HEK293 (cell line): ENCODE data around the gene SMARCA2.

ENCODE experiments used
- CTCF ChIA-PET: fragments of 350-600 bp; formaldehyde crosslinking; extraction: SDS; loops from one replicate; lab custom pipeline; 2021; ENCODE audit warnings: antibody characterized with exemption; lab: Yijun Ruan, JAX
- POLR2A ChIA-PET: fragments of 300-600 bp; formaldehyde crosslinking; extraction: SDS; loops from one replicate; lab custom pipeline; 2020; ENCODE audit warnings: antibody characterized with exemption, inconsistent platforms; lab: Yijun Ruan, JAX
- H3K27ac ChIP-seq: fragments of 200-500 bp; sonication (Bioruptor generic); 2 replicates; pipeline ENCODE4 v1.5.1; 2014; ENCODE audit warnings: low read depth, low read length, control low read depth, inconsistent platforms; ENCODE audit errors: extremely low read depth
- H3K36me3 ChIP-seq, 2 experiments: fragments of 200-500 bp in 1 of 2; sonication (Bioruptor generic) in 1 of 2; 1 replicate in 1 of 2; 2 replicates in 1 of 2; pipeline ENCODE4 v1.5.1; 2014 to 2017; ENCODE audit warnings: inconsistent platforms in 2 of 2, low read length in 2 of 2; ENCODE audit not compliant: control insufficient read depth in 2 of 2, insufficient read depth in 1 of 2
- H3K4me1 ChIP-seq: fragments of 200-500 bp; sonication (Bioruptor generic); 2 replicates; pipeline ENCODE4 v1.5.1; 2014; ENCODE audit warnings: mild to moderate bottlenecking, low read length, inconsistent platforms; ENCODE audit not compliant: control insufficient read depth, insufficient read depth
- H3K4me3 ChIP-seq: 2 replicates; pipeline ENCODE4 v1.5.1; 2011; ENCODE audit warnings: low read depth, mild to moderate bottlenecking, control low read depth, low read length, moderate library complexity
- H3K9me3 ChIP-seq: fragments of 200-500 bp; sonication (Bioruptor generic); 2 replicates; pipeline ENCODE4 v1.5.1; 2014; ENCODE audit warnings: low read depth, low read length, inconsistent platforms; ENCODE audit not compliant: control insufficient read depth, insufficient read depth
- ATF2 ChIP-seq: fragments of 450-650 bp; formaldehyde crosslinking; IDR thresholded peaks from 2 replicates; pipeline ENCODE4 v1.5.1; 2016; ENCODE audit warnings: missing biosample characterization, missing genetic modification characterization, low read depth
- GFI1B ChIP-seq: fragments of 450-650 bp; formaldehyde crosslinking; IDR thresholded peaks from 2 replicates; pipeline ENCODE4 v1.5.1; 2016; ENCODE audit warnings: missing biosample characterization, missing genetic modification characterization
- KLF16 ChIP-seq: fragments of 450-650 bp; formaldehyde crosslinking; IDR thresholded peaks from 2 replicates; pipeline ENCODE4 v1.5.1; 2017; ENCODE audit warnings: missing biosample characterization, missing genetic modification characterization
- KLF8 ChIP-seq: fragments of 450-650 bp; formaldehyde crosslinking; IDR thresholded peaks from 2 replicates; pipeline ENCODE4 v1.5.1; 2016; ENCODE audit warnings: missing biosample characterization, missing genetic modification characterization
- RBAK ChIP-seq: fragments of 450-650 bp; formaldehyde crosslinking; IDR thresholded peaks from 2 replicates; pipeline ENCODE4 v1.5.1; 2016; ENCODE audit warnings: missing biosample characterization, missing genetic modification characterization
- TSHZ1 ChIP-seq: fragments of 450-650 bp; formaldehyde crosslinking; IDR thresholded peaks from 2 replicates; pipeline ENCODE4 v1.5.1; 2016; ENCODE audit warnings: missing biosample characterization, missing genetic modification characterization, borderline replicate concordance
- ZBTB48 ChIP-seq: fragments of 450-650 bp; formaldehyde crosslinking; IDR thresholded peaks from 2 replicates; pipeline ENCODE4 v1.5.1; 2016; ENCODE audit warnings: missing biosample characterization, missing genetic modification characterization
- ZIC2 ChIP-seq: fragments of 450-650 bp; formaldehyde crosslinking; IDR thresholded peaks from 2 replicates; pipeline ENCODE4 v1.5.1; 2016; ENCODE audit warnings: missing biosample characterization, missing genetic modification characterization
- ZNF121 ChIP-seq: fragments of 450-650 bp; formaldehyde crosslinking; IDR thresholded peaks from 2 replicates; pipeline ENCODE4 v1.5.1; 2016; ENCODE audit warnings: missing biosample characterization, missing genetic modification characterization
- ZNF138 ChIP-seq: fragments of 450-650 bp; formaldehyde crosslinking; IDR thresholded peaks from 2 replicates; pipeline ENCODE4 v1.5.1; 2016; ENCODE audit warnings: missing biosample characterization, missing genetic modification characterization, borderline replicate concordance
- ZNF157 ChIP-seq: fragments of 450-650 bp; formaldehyde crosslinking; IDR thresholded peaks from 2 replicates; pipeline ENCODE4 v1.5.1; 2016; ENCODE audit warnings: missing biosample characterization, missing genetic modification characterization
- ZNF16 ChIP-seq: fragments of 450-650 bp; formaldehyde crosslinking; IDR thresholded peaks from 2 replicates; pipeline ENCODE4 v1.5.1; 2016; ENCODE audit warnings: low read depth, missing biosample characterization, missing genetic modification characterization
- ZNF202 ChIP-seq: fragments of 450-650 bp; formaldehyde crosslinking; IDR thresholded peaks from 2 replicates; pipeline ENCODE4 v1.5.1; 2016; ENCODE audit warnings: missing biosample characterization, missing genetic modification characterization, borderline replicate concordance
- ZNF398 ChIP-seq: fragments of 450-650 bp; formaldehyde crosslinking; IDR thresholded peaks from 2 replicates; pipeline ENCODE4 v1.5.1; 2017; ENCODE audit warnings: missing biosample characterization, missing genetic modification characterization
- ZNF433 ChIP-seq: fragments of 450-650 bp; formaldehyde crosslinking; IDR thresholded peaks from 2 replicates; pipeline ENCODE4 v1.5.1; 2016; ENCODE audit warnings: missing biosample characterization, missing genetic modification characterization, low read depth
- ZNF501 ChIP-seq: fragments of 450-650 bp; formaldehyde crosslinking; IDR thresholded peaks from 2 replicates; pipeline ENCODE4 v1.5.1; 2016; ENCODE audit warnings: missing biosample characterization, missing genetic modification characterization
- ZNF518A ChIP-seq: fragments of 450-650 bp; formaldehyde crosslinking; conservative IDR thresholded peaks from 2 replicates; pipeline ENCODE4 v1.5.1; 2016; ENCODE audit warnings: low read depth, missing biosample characterization, missing genetic modification characterization
- ZNF530 ChIP-seq: fragments of 450-650 bp; formaldehyde crosslinking; IDR thresholded peaks from 2 replicates; pipeline ENCODE4 v1.5.1; 2016; ENCODE audit warnings: low read depth, missing biosample characterization, missing genetic modification characterization
- ZNF600 ChIP-seq: fragments of 450-650 bp; formaldehyde crosslinking; IDR thresholded peaks from 2 replicates; pipeline ENCODE4 v1.5.1; 2016; ENCODE audit warnings: missing biosample characterization, missing genetic modification characterization
- ZNF610 ChIP-seq: fragments of 450-650 bp; formaldehyde crosslinking; IDR thresholded peaks from 2 replicates; pipeline ENCODE4 v1.5.1; 2016; ENCODE audit warnings: missing biosample characterization, missing genetic modification characterization, borderline replicate concordance
- ZNF645 ChIP-seq: fragments of 450-650 bp; formaldehyde crosslinking; IDR thresholded peaks from 2 replicates; pipeline ENCODE4; 2016; ENCODE audit warnings: missing biosample characterization, missing genetic modification characterization
- ZNF768 ChIP-seq: fragments of 450-650 bp; formaldehyde crosslinking; IDR thresholded peaks from 2 replicates; pipeline ENCODE4 v1.5.1; 2018; ENCODE audit warnings: missing biosample characterization, mild to moderate bottlenecking, missing genetic modification characterization

Gene SMARCA2

GRCh38 chr9:2193552-2193951 is 178.4 kb downstream of the SMARCA2 start:
- Histone ChIP-seq H3K9me3 (no peaks in the 10 kb centered on the region), H3K27ac (no peak overlapping the region), H3K4me1 (no peaks in the 10 kb centered on the region), H3K36me3 (peaks cover 0 to 22% of the 10 kb centered on the region in 2 experiments; a peak in 1 of 3 replicates), H3K4me3 (no peak overlapping the region)
- CTCF ChIA-PET: interaction anchor here (0.6 to 0.9 kb wide), 2 partner anchors 11 to 12 kb away, joined by 3 read pairs; no protein-coding TSS in a partner anchor
- no peak for TF ChIP-seq ZNF530 (tag by site-specific recombination)
- TF ChIP-seq ZBTB48 (tag by site-specific recombination): no peak
- no peak for TF ChIP-seq ZNF433
- TF ChIP-seq ZIC2 (tag by site-specific recombination): no peak
- TF ChIP-seq ZNF645 (tag by site-specific recombination): no peak
- no peak for TF ChIP-seq ZNF600 (tag by site-specific recombination)
- no peak for TF ChIP-seq ZNF518A (tag by site-specific recombination)
- no peak for TF ChIP-seq ZNF768 (tag by site-specific recombination)
- no peak for TF ChIP-seq ZNF398
- no peak for TF ChIP-seq GFI1B (tag by site-specific recombination)
- no peak for TF ChIP-seq ZNF121 (tag by site-specific recombination)
- TF ChIP-seq, all 188 proteins: peak for 0
- POLR2A ChIA-PET: no interaction called here

- Histone ChIP-seq H3K9me3 (no peaks in the 10 kb centered on the region), H3K27ac (no peak overlapping the region), H3K4me3 (no peak overlapping the region), H3K36me3 (peaks cover 0 to 15% of the 10 kb centered on the region in 2 experiments; a peak in 1 of 3 replicates), H3K4me1 (no peaks in the 10 kb centered on the region)
- TF ChIP-seq TSHZ1 (tag by site-specific recombination) (no peak), ZNF610 (tag by site-specific recombination) (no peak), ZNF138 (no peak), ZNF501 (tag by site-specific recombination) (no peak), ZNF16 (tag by site-specific recombination) (no peak), ZNF157 (no peak), KLF8 (tag by site-specific recombination) (no peak), ATF2 (tag by site-specific recombination) (no peak), ZNF202 (tag by site-specific recombination) (no peak), KLF16 (no peak), RBAK (tag by site-specific recombination) (no peak)
- CTCF ChIA-PET: no interaction called here
- POLR2A ChIA-PET: no interaction called here
These were observed 180.1 kb downstream of the SMARCA2 start for GRCh38 chr9:2195211-2195610.
